GM21825 (cell line): ENCODE measurements around the gene ARMC2.
"Not testable (repeated sequence)": the region's sequence is repeated elsewhere in the genome, so short reads cannot be mapped to it uniquely, and the experiment has no call there.

Experiments
- ATAC-seq: cut with Tn5 transposase; IDR thresholded peaks from one replicate; pipeline ENCODE4 v1.9.1; 2021; ENCODE audit warnings: mild to moderate bottlenecking, moderate library complexity; ENCODE audit not compliant: unreplicated experiment

The ARMC2 gene

DNA sequence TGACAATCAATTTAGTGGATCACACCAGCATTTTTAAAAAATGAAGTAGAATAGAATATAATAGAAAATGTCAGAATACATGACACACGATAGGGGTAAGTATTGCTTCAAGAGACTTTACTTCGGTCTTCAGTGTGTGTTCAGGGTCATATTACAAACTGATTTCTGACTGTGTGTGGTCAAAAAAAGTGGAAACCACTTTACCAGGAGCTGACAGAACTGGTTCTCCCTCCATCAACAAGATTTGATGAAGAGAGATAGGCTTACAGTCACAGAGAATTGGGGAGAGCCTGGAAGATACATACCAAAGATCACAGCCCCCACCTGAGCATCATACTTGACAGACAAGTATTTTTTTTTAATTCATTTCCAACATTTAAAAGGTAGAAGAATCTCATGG lies 21.7 kb downstream of the ARMC2 start:
- ATAC-seq = no peak

GRCh38 chr6:108870357-108870756 lies 22.1 kb downstream of the ARMC2 start:
- ATAC-seq = no peak

DNA sequence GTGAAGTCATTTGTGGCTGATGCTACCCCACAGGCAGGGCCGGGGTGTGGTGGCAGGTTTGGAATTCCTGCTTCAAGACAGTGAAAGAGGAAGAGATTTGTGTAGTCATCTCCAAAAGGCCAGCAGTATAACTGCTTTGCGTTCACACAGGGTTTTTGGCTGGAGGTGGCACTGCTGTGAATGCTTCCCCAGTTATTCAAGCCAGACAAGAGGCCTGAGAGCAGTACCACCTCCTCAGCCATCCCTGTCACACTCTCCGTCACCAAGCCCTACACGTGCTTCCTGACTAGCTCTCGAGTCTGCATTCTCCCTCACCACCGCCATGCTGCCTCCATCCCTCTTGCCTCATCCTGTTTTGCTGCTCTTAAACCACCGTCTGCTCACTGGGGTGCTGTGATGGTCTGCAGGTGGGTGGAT lies 23.9 kb downstream of the ARMC2 start:
- ATAC-seq = no peak

- ATAC-seq = no peak
These were observed 24.4 kb downstream of the ARMC2 start for GRCh38 chr6:108872575-108872974.

DNA sequence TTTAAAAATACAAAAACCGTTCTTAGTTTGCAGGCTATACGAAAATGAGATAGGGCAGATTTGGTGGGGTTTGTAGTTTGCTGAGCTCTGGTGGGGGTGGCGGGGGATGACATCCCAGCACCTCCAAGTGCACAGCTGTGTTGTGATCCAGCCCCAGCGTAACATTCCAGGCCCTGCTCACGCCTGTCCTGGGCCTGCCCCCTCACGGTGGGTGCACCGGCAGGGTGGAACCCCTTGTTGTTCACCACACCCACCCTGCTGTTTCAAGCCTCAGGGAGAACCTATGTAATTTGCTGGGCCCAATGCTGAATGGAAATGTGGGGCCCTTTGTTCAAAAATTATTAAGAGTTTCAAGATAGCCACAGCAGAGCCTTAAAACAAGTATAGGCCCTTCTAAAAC lies 25.0 kb downstream of the ARMC2 start:
- no peak for ATAC-seq

DNA sequence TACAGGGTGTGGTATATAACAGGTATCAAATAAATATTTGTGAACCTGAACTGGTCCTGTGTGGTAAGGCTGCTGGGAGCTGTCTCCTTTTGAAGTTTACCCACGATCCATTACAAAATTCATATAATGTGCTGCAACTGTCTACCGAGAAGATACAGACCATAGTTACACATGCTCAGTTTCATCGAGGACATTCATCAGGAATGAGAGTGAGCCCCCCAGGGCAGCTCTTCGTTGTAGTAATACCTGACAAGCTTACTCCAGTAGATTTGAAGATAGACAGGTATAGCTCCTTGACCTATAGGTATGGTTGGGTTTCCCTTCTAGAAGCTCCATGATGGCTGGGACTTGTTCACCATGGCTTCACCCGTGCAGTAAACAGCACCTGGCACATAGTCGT lies 25.7 kb downstream of the ARMC2 start:
- ATAC-seq = no peak

DNA sequence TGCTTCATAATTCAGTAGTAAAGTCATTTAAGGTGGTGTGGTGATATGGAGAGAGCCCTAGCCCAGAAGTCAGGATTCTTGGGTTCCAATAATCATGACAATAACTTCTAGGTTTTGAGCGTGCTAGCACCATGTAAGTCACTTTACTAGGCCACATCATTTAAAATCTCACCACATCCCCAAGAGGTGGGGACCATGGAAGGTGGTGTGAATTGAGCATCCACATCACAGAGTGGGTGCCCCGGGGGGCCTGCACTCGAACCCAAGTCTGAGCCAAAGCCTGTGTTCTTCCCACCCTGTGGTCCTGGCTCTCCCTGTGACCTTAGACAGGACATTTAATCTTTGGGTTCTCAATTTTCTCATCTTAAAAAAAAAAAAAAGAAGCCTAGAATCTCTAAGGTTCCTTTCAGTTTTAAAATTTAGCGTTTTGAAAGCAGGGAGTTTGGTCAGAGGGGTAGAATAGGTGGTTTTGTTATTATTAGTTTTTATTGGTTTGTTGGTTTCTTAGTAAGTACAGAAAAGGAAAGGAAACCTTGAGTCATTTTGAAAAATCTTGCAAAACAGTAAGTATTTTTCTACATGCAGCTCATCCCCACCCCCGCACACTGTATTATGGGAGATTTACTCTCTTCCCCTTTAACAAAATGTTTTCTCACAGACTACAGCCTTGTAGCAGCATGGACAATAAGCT lies 26.4 kb downstream of the ARMC2 start:
- peak; percentile 82 for ATAC-seq

- peak; percentile 22 for ATAC-seq
These were observed 26.9 kb downstream of the ARMC2 start for GRCh38 chr6:108875161-108875555.

- no peak for ATAC-seq
These were observed 29.0 kb downstream of the ARMC2 start for GRCh38 chr6:108877046-108877751.

- ATAC-seq = no peak
These were observed 30.7 kb downstream of the ARMC2 start for GRCh38 chr6:108878942-108879341.

- ATAC-seq = peak; percentile 77
These were observed 35.0 kb downstream of the ARMC2 start for GRCh38 chr6:108883172-108883571.

GRCh38 chr6:108884211-108885059 lies 36.2 kb downstream of the ARMC2 start:
- ATAC-seq = no peak

DNA sequence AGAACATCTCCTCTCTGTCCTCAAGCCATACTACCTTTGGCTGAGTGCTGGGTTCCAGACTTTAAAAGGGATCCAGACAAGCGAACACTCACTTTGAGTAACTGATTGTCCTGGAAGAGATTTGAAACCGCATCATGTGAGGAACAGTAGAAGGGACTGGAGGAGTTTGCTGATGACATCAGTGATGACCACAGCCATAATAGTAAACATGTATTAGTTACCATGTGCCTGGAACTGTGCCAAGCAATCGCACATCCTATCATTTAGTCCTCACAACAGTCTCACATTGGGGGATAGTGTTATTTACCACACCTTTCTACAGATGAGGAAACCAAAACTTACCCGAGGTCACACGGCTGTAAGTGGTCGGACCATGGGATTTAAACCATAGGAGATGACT lies 39.8 kb downstream of the ARMC2 start:
- ATAC-seq = no peak

GRCh38 chr6:108888745-108889144 lies 40.5 kb downstream of the ARMC2 start:
- no peak for ATAC-seq

DNA sequence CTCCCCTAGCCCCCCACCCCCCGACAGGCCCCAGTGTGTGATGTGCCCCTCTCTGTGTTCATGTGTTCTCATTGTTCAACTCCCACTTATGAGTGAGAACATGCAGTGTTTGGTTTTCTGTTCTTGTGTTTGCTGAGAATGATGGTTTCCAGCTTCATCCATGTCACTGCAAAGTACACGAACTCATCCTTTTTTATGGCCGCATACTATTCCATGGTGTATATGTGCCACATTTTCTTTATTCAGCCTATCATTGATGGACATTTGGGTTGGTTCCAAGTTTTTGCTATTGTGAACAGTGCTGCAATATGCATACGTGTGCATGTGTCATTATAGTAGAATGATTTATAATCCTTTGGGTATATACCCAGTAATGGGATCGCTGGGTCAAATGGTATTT lies 42.7 kb downstream of the ARMC2 start:
- not testable (repeated sequence) for ATAC-seq

- ATAC-seq = no peak
These were observed 47.3 kb downstream of the ARMC2 start for GRCh38 chr6:108895571-108895970.

- no peak for ATAC-seq
These were observed 48.0 kb downstream of the ARMC2 start for GRCh38 chr6:108896111-108896661.

DNA sequence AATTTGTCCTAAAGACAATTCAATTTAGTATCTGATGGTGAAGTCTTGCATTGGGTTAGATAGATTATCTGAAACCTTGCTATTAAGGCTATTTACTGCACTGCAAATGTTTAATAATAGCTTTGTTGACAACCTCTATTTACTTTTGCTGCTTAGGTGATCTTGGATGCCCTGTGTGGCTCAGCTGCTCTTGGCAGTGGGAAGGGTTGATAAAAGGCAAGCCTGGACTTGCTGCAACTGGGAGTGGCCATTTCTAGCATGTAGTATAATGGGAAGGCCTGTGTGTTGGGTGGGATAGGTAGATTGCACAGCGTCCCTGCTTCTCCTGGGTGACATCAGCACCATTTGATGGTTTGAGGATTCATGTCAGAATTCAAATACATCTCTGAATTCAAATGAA lies 49.1 kb downstream of the ARMC2 start:
- ATAC-seq = no peak

- no peak for ATAC-seq
These were observed 54.2 kb downstream of the ARMC2 start for GRCh38 chr6:108902382-108902792.

DNA sequence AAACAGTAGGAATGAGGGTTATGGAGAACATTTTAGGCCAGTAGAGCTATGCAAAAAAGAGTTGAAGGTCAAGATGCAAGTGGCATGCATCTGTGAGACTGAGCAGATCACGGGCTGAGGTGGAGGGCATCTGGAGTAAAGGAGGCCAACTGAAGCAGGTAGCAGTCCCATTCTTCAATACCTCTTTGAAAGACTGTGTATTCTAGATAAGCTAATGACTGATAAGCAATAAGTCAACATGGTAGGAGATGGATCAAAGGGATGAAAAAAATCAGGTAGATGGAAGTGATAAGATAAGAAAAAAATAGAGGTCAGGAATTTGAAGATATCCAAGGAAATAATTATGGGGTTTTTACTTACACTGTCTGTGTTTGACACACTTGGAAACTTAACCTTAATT lies 55.6 kb downstream of the ARMC2 start:
- no peak for ATAC-seq

GRCh38 chr6:108904741-108905140 lies 56.5 kb downstream of the ARMC2 start:
- ATAC-seq = peak; percentile 98
